IMR-90 (cell line): ENCODE results near the gene SCAF11. TPM values are rescaled to one million over a fixed set of nuclear protein-coding genes. Genes with fewer than 3 reads are reported as not detected.
"Not testable (repeated sequence)": the region's sequence is repeated elsewhere in the genome, so short reads cannot be mapped to it uniquely, and the experiment has no call there.

Source experiments
- ATAC-seq: fragments of 200-7000 bp; cut with Tn5 transposase; 2 replicates; pipeline ENCODE4 v1.9.1; 2020; ENCODE audit warnings: low read depth, mild to moderate bottlenecking, moderate library complexity
- BruUV-seq: library from RNA; stranded (reverse); fragments of 400-500 nt; replicated peaks from 2 replicates; lab custom pipeline; 2021; lab: Mats Ljungman, UMichigan
- CTCF ChIA-PET: fragments of 300-600 bp; formaldehyde crosslinking; extraction: SDS; loops from one replicate; lab custom pipeline; 2021; ENCODE audit warnings: antibody characterized with exemption; lab: Yijun Ruan, JAX
- POLR2A ChIA-PET: fragments of 300-600 bp; sonication (Branson Sonifier 250); formaldehyde crosslinking; loops from one replicate; lab custom pipeline; 2022; ENCODE audit warnings: antibody characterized with exemption; ENCODE audit not compliant: unreplicated experiment; lab: Charles Lee
- DNase-seq: peaks from one replicate; pipeline ENCODE4 v3.0.0; 2013
- H2AFZ ChIP-seq: replicated peaks from 2 replicates; pipeline ENCODE3; 2013; ENCODE audit warnings: low read length, mild to moderate bottlenecking; ENCODE audit not compliant: poor library complexity
- H2AK5ac ChIP-seq: 2 replicates; pipeline ENCODE4 v1.6.1; 2013; ENCODE audit warnings: low read depth, low read length, inconsistent platforms
- H2AK9ac ChIP-seq: replicated peaks from 2 replicates; pipeline ENCODE3; 2013; ENCODE audit warnings: mild to moderate bottlenecking, low read depth, low read length, moderate library complexity; ENCODE audit not compliant: poor library complexity
- H2BK120ac ChIP-seq: 2 replicates; pipeline ENCODE4 v1.6.1; 2013; ENCODE audit warnings: low read depth, low read length, inconsistent platforms
- H2BK15ac ChIP-seq: 3 replicates; pipeline ENCODE4 v1.6.1; 2013; ENCODE audit warnings: low read depth, low read length, inconsistent platforms
- H2BK20ac ChIP-seq: 2 replicates; pipeline ENCODE4 v1.6.1; 2013; ENCODE audit warnings: low read depth, mild to moderate bottlenecking, inconsistent platforms, low read length, moderate library complexity
- H2BK5ac ChIP-seq: 2 replicates; pipeline ENCODE4 v1.6.1; 2013; ENCODE audit warnings: mild to moderate bottlenecking, low read depth, low read length, inconsistent platforms; ENCODE audit not compliant: poor library complexity, severe bottlenecking
- H3K14ac ChIP-seq: replicated peaks from 2 replicates; pipeline ENCODE4 v1.6.1; 2013; ENCODE audit warnings: low read depth, low read length, inconsistent platforms
- H3K18ac ChIP-seq: 2 replicates; pipeline ENCODE4 v1.6.1; 2013; ENCODE audit warnings: low read depth, low read length, control low read depth
- H3K23ac ChIP-seq: 2 replicates; pipeline ENCODE4 v1.6.1; 2013; ENCODE audit warnings: low read depth, low read length, inconsistent platforms
- H3K27ac ChIP-seq: 2 replicates; pipeline ENCODE4 v1.5.1; 2013; ENCODE audit warnings: mild to moderate bottlenecking, control low read depth, low read length; ENCODE audit not compliant: insufficient read depth
- H3K27me3 ChIP-seq: 2 replicates; pipeline ENCODE4 v1.6.1; 2013; ENCODE audit warnings: low read length; ENCODE audit not compliant: control insufficient read depth, insufficient read depth
- H3K36me3 ChIP-seq: 2 replicates; pipeline ENCODE4 v1.6.1; 2013; ENCODE audit warnings: low read length, mixed read lengths; ENCODE audit not compliant: control insufficient read depth, insufficient read depth
- H3K4ac ChIP-seq: 2 replicates; pipeline ENCODE4 v1.6.1; 2013; ENCODE audit warnings: low read depth, low read length, inconsistent platforms
- H3K4me1 ChIP-seq: 2 replicates; pipeline ENCODE4 v1.6.1; 2013; ENCODE audit warnings: low read length, mixed read lengths; ENCODE audit not compliant: control insufficient read depth, insufficient read depth
- H3K4me2 ChIP-seq: 2 replicates; pipeline ENCODE4 v1.6.1; 2013; ENCODE audit warnings: low read depth, mild to moderate bottlenecking, control low read depth, low read length, moderate library complexity
- H3K4me3 ChIP-seq: 2 replicates; pipeline ENCODE4 v1.5.1; 2013; ENCODE audit warnings: low read depth, mild to moderate bottlenecking, control low read depth, low read length, moderate library complexity; ENCODE audit not compliant: insufficient read depth
- H3K56ac ChIP-seq: 2 replicates; pipeline ENCODE4 v1.6.1; 2013; ENCODE audit warnings: low read length, inconsistent platforms; ENCODE audit not compliant: insufficient read depth; ENCODE audit errors: extremely low read depth
- H3K79me1 ChIP-seq, 2 experiments: 2 replicates each; pipeline ENCODE4 v1.6.1; 2013; ENCODE audit warnings: low read length in 2 of 2, inconsistent platforms in 1 of 2, low read depth in 1 of 2
- H3K9ac ChIP-seq: 2 replicates; pipeline ENCODE4 v1.6.1; 2013; ENCODE audit warnings: low read depth, low read length, control low read depth
- H3K9me1 ChIP-seq: 2 replicates; pipeline ENCODE4 v1.6.1; 2013; ENCODE audit warnings: low read length, inconsistent platforms; ENCODE audit not compliant: insufficient read depth
- H3K9me3 ChIP-seq: 2 replicates; pipeline ENCODE4 v1.6.1; 2013; ENCODE audit warnings: low read length; ENCODE audit not compliant: control insufficient read depth, insufficient read depth
- H4K20me1 ChIP-seq: 2 replicates; pipeline ENCODE4 v1.6.1; 2013; ENCODE audit warnings: low read length, inconsistent platforms; ENCODE audit not compliant: insufficient read depth
- H4K5ac ChIP-seq: 2 replicates; pipeline ENCODE4 v1.6.1; 2013; ENCODE audit warnings: mild to moderate bottlenecking, low read depth, low read length, control low read depth
- H4K8ac ChIP-seq, 2 experiments: 2 replicates each; pipeline ENCODE4 v1.6.1; 2013; ENCODE audit warnings: low read depth in 2 of 2, low read length in 2 of 2, control low read depth in 1 of 2, inconsistent platforms in 1 of 2
- H4K91ac ChIP-seq: 2 replicates; pipeline ENCODE4 v1.6.1; 2013; ENCODE audit warnings: low read depth, low read length, inconsistent platforms; ENCODE audit not compliant: insufficient read depth
- BHLHE40 ChIP-seq: fragments of 150-350 bp; IDR thresholded peaks from 2 replicates; pipeline ENCODE4 v1.6.1; 2016; ENCODE audit warnings: mild to moderate bottlenecking, low read depth, low read length
- CHD1 ChIP-seq: IDR thresholded peaks from 2 replicates; pipeline ENCODE4 v1.6.1; 2012; ENCODE audit warnings: low read depth, low read length, improper control_type of control experiment
- ELK1 ChIP-seq: fragments of 150-350 bp; IDR thresholded peaks from 2 replicates; pipeline ENCODE4 v1.6.1; 2016; ENCODE audit warnings: low read depth, mild to moderate bottlenecking, low read length, moderate library complexity, borderline replicate concordance
- FOS ChIP-seq: fragments of 150-350 bp; IDR thresholded peaks from 2 replicates; pipeline ENCODE4 v1.6.1; 2016; ENCODE audit warnings: low read depth, low read length
- MAFK ChIP-seq: IDR thresholded peaks from 2 replicates; pipeline ENCODE4 v1.6.1; 2012; ENCODE audit warnings: low read depth, low read length, improper control_type of control experiment
- MXI1 ChIP-seq: IDR thresholded peaks from 2 replicates; pipeline ENCODE4 v1.6.1; 2012; ENCODE audit warnings: low read depth, mild to moderate bottlenecking, low read length, moderate library complexity, borderline replicate concordance
- NFE2L2 ChIP-seq: fragments of 150-350 bp; IDR thresholded peaks from 2 replicates; pipeline ENCODE4 v1.6.1; 2016; ENCODE audit warnings: low read depth, mild to moderate bottlenecking, low read length
- POLR2A ChIP-seq: IDR thresholded peaks from 2 replicates; pipeline ENCODE4 v1.6.1; 2012; ENCODE audit warnings: mild to moderate bottlenecking, low read depth, low read length
- RAD21 ChIP-seq: IDR thresholded peaks from 2 replicates; pipeline ENCODE4 v1.6.1; 2012; ENCODE audit warnings: low read length, improper control_type of control experiment
- RFX5 ChIP-seq: IDR thresholded peaks from 2 replicates; pipeline ENCODE4 v1.8.0; 2012; ENCODE audit warnings: low read depth, mild to moderate bottlenecking, low read length, moderate library complexity
- SMC3 ChIP-seq: fragments of 150-350 bp; IDR thresholded peaks from 2 replicates; pipeline ENCODE4 v1.6.1; 2016; ENCODE audit warnings: low read depth, mild to moderate bottlenecking, antibody characterized with exemption, low read length, moderate library complexity
- USF2 ChIP-seq: fragments of 150-350 bp; IDR thresholded peaks from 2 replicates; pipeline ENCODE4 v1.6.1; 2017; ENCODE audit warnings: mild to moderate bottlenecking, antibody characterized with exemption, low read length, low read depth
- WGBS, 2 experiments: methylation state at CpG; one replicate each; pipeline versions ENCODE4 v1.1.5 to v1.1.7; 2013; ENCODE audit warnings: missing lambda C conversion rate in 2 of 2; ENCODE audit not compliant: insufficient read length in 1 of 2; ENCODE audit errors: extremely low coverage in 2 of 2; 5-methylcytosine and 5-hydroxymethylcytosine counted together
- dilution Hi-C: fragments of 300-500 bp; cut with HindIII; formaldehyde crosslinking; loops from one replicate; pipeline ENCODE4 v1.14.3; 2018; ENCODE audit warnings: low sequenced_read_pairs; ENCODE audit not compliant: unreplicated experiment
- in situ Hi-C: fragments of 300-500 bp; cut with MboI; formaldehyde crosslinking; loops from 3 replicates; pipeline ENCODE4 v1.14.3; 2019; ENCODE audit warnings: low sequenced_read_pairs, inconsistent platforms, mixed read lengths
- intact Hi-C: fragments of 100-400 bp; cut with micrococcal nuclease; formaldehyde crosslinking; loops from 2 replicates; pipeline ENCODE4 v1.10.0; 2022
- polyA plus RNA-seq, 3 experiments: library from polyadenylated mRNA; depleted of rRNA; stranded (reverse); fragments of >200 nt; gene quantifications; 2 replicates each; pipeline ENCODE4 v1.2.3, GENCODE V29; 2012; ENCODE audit warnings: low replicate concordance in 1 of 3
- total RNA-seq: library from RNA; depleted of rRNA; stranded (reverse); fragments of >200 nt; gene quantifications from 2 replicates; pipeline ENCODE4 v1.2.3, GENCODE V29; 2012

SCAF11 gene
- total and polyA plus RNA-seq, 2 of the 4 experiments (the other 2 are of a cell fraction): 33.9 to 70.4 TPM

DNA sequence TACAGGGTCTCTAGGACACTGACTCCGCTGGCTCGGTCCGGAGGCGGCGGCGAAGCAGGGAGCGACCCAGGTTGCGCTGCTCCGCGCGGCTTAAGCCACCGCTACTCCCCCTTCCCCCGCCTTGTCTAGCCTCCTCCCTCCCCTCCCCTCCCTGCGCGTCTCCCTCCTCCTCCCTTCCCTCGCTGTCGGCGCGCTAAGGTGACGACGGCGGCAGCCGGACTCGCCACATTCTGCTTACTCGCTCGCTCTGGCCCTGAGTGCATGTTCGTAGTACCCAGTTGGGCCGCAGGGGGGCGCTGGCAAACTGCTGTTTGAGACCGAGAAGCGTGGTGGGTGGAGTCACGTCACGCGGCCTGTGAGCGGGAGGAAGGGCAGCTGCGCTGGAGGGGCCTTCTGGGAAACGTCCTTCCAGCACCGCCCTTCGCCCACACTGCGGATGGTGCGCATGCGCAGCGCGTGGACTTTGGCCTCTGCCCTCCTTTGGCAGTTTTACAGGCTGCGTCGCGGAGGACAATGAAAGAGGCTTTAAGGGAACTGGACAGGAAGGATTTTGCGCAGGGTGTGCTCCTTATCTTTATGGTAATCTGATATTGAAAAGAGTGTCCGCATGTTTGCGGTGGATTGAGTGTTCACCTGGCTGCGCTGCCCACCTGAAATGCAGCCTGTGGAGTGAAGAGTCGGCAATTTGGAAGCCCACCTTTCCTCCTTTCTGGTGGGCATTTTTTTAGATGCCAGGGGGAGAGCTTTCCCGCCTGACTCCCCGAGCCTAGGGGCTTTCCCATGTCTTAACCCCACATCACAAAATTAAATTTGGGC is at the start of gene SCAF11 (continued):
- TF ChIP-seq ELK1: no peak
- no peak for TF ChIP-seq CHD1
- TF ChIP-seq USF2: peak; percentile 93
- TF ChIP-seq MAFK: peak; percentile 67
- peak; percentile 86 for TF ChIP-seq POLR2A
- TF ChIP-seq MXI1: peak; percentile 71; the same call in 1 of the 2 replicates
- TF ChIP-seq SMC3: peak; percentile 61
- no peak for TF ChIP-seq RFX5
- peak; percentile 60; the same call in 1 of the 2 replicates for TF ChIP-seq NFE2L2
- TF ChIP-seq FOS: peak; percentile 37; the same call in 1 of the 2 replicates
- peak; percentile 84 for TF ChIP-seq RAD21
- peak; percentile 91 for TF ChIP-seq BHLHE40

DNA sequence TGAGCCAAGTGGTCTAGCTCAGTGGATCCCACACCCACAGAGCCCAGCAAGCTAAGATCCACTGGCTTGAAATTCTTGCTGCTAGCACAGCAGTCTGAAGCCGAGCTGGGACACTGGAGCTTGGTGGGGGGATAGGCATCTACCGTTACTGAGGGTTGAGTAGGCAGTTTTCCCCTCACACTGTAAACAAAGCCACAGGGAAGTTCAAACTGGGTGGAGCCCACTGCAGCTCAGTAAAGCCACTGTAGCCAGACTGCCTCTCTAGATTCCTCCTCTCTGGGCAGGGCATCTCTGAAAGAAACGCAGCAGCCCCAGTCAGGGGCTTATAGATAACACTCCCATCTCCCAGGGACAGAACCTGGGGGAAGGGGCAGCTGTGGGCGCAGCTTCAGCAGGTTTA is 46.7 kb upstream of the SCAF11 start:
- H2BK15ac ChIP-seq, H3K14ac ChIP-seq, DNase-seq, H2AFZ ChIP-seq, H2AK9ac ChIP-seq, H3K23ac ChIP-seq, in situ Hi-C loops, H3K27me3 ChIP-seq, dilution Hi-C loops, H2BK120ac ChIP-seq, H3K4me3 ChIP-seq, intact Hi-C loops, H4K5ac ChIP-seq, H3K9me3 ChIP-seq, H4K91ac ChIP-seq, H3K4me2 ChIP-seq, H3K9me1 ChIP-seq, H3K4me1 ChIP-seq, H2BK5ac ChIP-seq, BruUV-seq, H2AK5ac ChIP-seq, POLR2A ChIA-PET, H2BK20ac ChIP-seq, H3K56ac ChIP-seq, H3K79me1 ChIP-seq, H3K4ac ChIP-seq, H4K20me1 ChIP-seq, CTCF ChIA-PET, H3K18ac ChIP-seq, H4K8ac ChIP-seq, H3K36me3 ChIP-seq, H3K27ac ChIP-seq, H3K9ac ChIP-seq: not testable (repeated sequence)
- WGBS, 2 experiments: no CpG with 5 or more reads among the region's 4 CpGs
- peak; percentile 37; the same call in 1 of the 2 replicates for ATAC-seq
